ENCODE measurements around the gene SP8.

SP8 gene

GRCh38 chr7:20793694-20794394, 7.2 kb upstream of the SP8 start:
- DNase-seq: no peak

- DNase-seq: no peak
Measured at GRCh38 chr7:20793248-20793647, 6.6 kb upstream of the SP8 start.

GRCh38 chr7:20791538-20792434, 5.1 kb upstream of the SP8 start:
- no peak for DNase-seq

GRCh38 chr7:20790375-20790774, 3.7 kb upstream of the SP8 start:
- no peak for DNase-seq

- DNase-seq: no peak
Measured at GRCh38 chr7:20788420-20788990, 1.8 kb upstream of the SP8 start.

- no peak for DNase-seq
Measured at GRCh38 chr7:20787660-20788419, 1.2 kb upstream of the SP8 start.

GRCh38 chr7:20786421-20786778, 286 bp downstream of the SP8 start:
- no peak for DNase-seq

- DNase-seq: no peak
Measured at GRCh38 chr7:20786049-20786412, 655 bp downstream of the SP8 start.

- peak; percentile 49 for DNase-seq
Measured at GRCh38 chr7:20785157-20786048, 1.3 kb downstream of the SP8 start.

GRCh38 chr7:20784388-20785156, 2.1 kb downstream of the SP8 start:
- DNase-seq: peak; percentile 45

GRCh38 chr7:20783700-20784387, 2.8 kb downstream of the SP8 start:
- DNase-seq: no peak

- no peak for DNase-seq
Measured at GRCh38 chr7:20783125-20783699, 3.5 kb downstream of the SP8 start.

- DNase-seq: no peak
Measured at GRCh38 chr7:20779041-20779440, 7.6 kb downstream of the SP8 start.

GRCh38 chr7:20778063-20778721, 8.5 kb downstream of the SP8 start:
- peak; percentile 36 for DNase-seq

- no peak for DNase-seq
Measured at GRCh38 chr7:20777377-20778062, 9.2 kb downstream of the SP8 start.

GRCh38 chr7:20776942-20777341, 9.7 kb downstream of the SP8 start:
- no peak for DNase-seq

GRCh38 chr7:20776214-20776911, 10.3 kb downstream of the SP8 start:
- no peak for DNase-seq

- DNase-seq: no peak
Measured at GRCh38 chr7:20754001-20754400, 32.7 kb downstream of the SP8 start.

GRCh38 chr7:20749906-20750305, 36.8 kb downstream of the SP8 start:
- DNase-seq: no peak
